Esophagus (tissue), 2 donors: Measurements from ENCODE around the gene ZNF749. TPM values are rescaled to one million over a fixed set of nuclear protein-coding genes. Genes with fewer than 3 reads are reported as not detected.
A peak's percentile ranks its signal among the peaks of the same experiment; 100 is the strongest.

Source experiments
- H3K27ac ChIP-seq, 2 donors: one replicate each; pipeline ENCODE4 v1.5.1; 2013; ENCODE audit warnings: low read depth in 2 of 2, mild to moderate bottlenecking in 2 of 2, inconsistent platforms in 1 of 2, low read length in 1 of 2, moderate library complexity in 1 of 2
- H3K27me3 ChIP-seq, 2 donors: one replicate each; pipeline ENCODE4 v1.6.1; 2013; ENCODE audit warnings: low read length in 2 of 2, control low read depth in 1 of 2, mild to moderate bottlenecking in 1 of 2; ENCODE audit not compliant: insufficient read depth in 2 of 2, control insufficient read depth in 1 of 2
- H3K36me3 ChIP-seq, 2 donors: one replicate each; pipeline ENCODE4 v1.6.1; 2013; ENCODE audit warnings: low read length in 1 of 2; ENCODE audit not compliant: control insufficient read depth in 2 of 2, insufficient read depth in 2 of 2
- H3K4me1 ChIP-seq, 2 donors: one replicate each; pipeline ENCODE4 v1.6.1; 2013; ENCODE audit warnings: low read length in 1 of 2; ENCODE audit not compliant: control insufficient read depth in 2 of 2, insufficient read depth in 2 of 2
- H3K4me3 ChIP-seq, 2 donors: one replicate each; pipeline ENCODE4 v1.5.1; 2013; ENCODE audit warnings: low read length in 2 of 2, mild to moderate bottlenecking in 2 of 2, low read depth in 1 of 2, moderate library complexity in 1 of 2
- H3K9me3 ChIP-seq, 2 donors: one replicate each; pipeline ENCODE4 v1.6.1; 2013; ENCODE audit warnings: mild to moderate bottlenecking in 2 of 2, low read depth in 1 of 2, low read length in 1 of 2, moderate library complexity in 1 of 2; ENCODE audit not compliant: control insufficient read depth in 2 of 2, insufficient read depth in 1 of 2
- WGBS, 2 donors: extraction: QIAGEN DNeasy Blood & Tissue Kit; methylation state at CpG; one replicate each; pipeline ENCODE4 v1.1.7; 2013; 5-methylcytosine and 5-hydroxymethylcytosine counted together
- polyA plus RNA-seq, 2 donors: library from polyadenylated mRNA; stranded (reverse); fragments of 200-250 nt; gene quantifications; one replicate each; pipeline ENCODE4 v1.2.3, GENCODE V29; 2013
- donor health status: healthy with polysubstance abuse.
- donor health status: Bipolar disorder and iron deficiency.

The ZNF749 gene
- 1 to 10 TPM; 2.6 to 6.4 TPM for polyA plus RNA-seq

DNA sequence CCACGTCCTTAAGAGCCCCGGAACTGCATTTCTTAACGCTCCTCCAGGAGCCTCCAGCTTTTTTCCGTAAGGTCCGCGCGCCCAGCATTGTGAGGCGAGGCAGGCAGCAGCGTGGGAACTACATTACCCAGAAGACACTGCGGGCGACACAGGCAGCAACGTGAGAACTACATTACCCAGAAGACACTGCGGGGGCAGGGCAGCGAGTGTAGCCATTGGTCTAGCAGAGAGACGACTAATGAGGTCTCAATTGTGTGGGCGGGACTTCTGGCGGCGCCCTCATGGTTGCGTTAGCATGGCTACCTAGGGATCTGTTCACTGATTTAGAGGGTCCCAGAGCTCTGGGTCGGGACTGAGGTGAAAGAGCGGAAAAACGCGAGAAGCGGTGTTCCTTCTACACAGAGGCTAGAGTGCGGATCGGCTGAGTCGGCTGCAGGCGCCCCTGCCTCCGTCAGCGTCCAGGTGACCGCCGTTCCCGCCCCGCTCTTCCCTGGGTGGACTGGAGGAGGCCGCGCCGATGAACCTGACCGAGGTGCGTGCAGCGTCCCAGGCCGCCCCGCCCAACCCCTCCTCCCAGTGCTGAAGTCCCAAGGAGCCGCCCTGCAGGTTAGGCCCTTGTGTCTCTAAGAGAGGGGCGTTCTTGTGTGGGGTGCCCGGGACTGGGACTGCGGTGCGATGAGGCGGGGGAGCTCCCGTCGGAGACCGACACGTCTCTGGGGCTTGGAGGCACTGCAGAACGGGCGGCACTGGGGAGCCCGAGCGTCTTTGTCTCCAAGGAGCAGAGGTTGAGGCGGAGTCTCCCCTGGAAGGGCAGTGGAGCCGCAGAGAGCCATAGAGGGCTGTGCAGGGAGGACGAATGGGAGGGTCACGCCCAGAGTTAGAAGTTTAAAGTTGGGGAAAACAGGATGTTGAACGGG is at the start of gene ZNF749:
ZNF749 (plus strand) TSS at position 264 of the 917 bp plus-strand sequence; CDS start at position 518, 254 bp downstream.
- no peaks in the 10 kb centered on the region for H3K27me3 ChIP-seq
- peak within 1 kb of the TSS; percentile 62 to 73 for H3K4me3 ChIP-seq
- peak within 1 kb of the TSS; percentile 36 to 89 for H3K27ac ChIP-seq
- H3K9me3 ChIP-seq: peaks cover 2 to 20% of the 10 kb centered on the region in 2 donors
- 1% methylated on average over 55 to 61 of the region's 61 CpGs for WGBS, 2 donors
- peaks cover 0 to 5% of the 10 kb centered on the region in 2 donors for H3K36me3 ChIP-seq
- H3K4me1 ChIP-seq: peaks cover 0 to 3% of the 10 kb centered on the region in 2 donors

DNA sequence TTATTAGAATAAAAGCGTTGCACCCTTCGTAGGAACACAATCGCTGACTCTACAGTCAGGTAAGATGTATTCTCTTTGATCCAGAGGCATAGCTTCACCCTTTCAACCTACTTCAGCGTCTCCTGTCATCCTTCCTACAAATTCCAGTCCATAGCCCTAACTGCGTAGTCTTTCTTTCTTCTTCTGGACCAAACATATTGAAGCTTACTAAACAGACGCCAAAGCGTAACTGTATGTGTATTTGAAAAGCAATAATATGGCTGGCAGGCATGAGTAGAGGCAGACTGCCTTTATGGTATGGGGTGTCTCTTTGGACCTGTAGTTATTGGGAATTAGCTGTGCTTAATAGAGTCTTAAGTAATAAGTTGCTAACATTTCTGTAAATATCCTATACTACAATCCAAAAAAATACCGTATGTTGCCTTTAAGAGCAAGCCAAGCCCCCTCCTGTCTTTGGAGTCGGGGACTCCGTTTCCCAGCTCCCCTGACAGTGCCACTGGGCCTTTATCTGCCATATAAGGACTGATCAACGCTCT is 45.9 kb upstream of the ZNF749 start:
- Histone ChIP-seq H3K27me3 (no peaks in the 10 kb centered on the region), H3K36me3 (peaks cover 3 to 9% of the 10 kb centered on the region in 2 donors), H3K4me1 (peaks cover 0 to 3% of the 10 kb centered on the region in 2 donors), H3K4me3 (peak overlapping the region; percentile 80 to 87), H3K9me3 (peaks cover 0 to 2% of the 10 kb centered on the region in 2 donors), H3K27ac (peak overlapping the region; percentile 61 to 95)
- 54 to 56% methylated on average over 11 of the region's 11 CpGs for WGBS, 2 donors

- H3K27ac ChIP-seq: peak within 1 kb of the TSS; percentile 88 to 95
- H3K4me3 ChIP-seq: peak within 1 kb of the TSS; percentile 80 to 87
- no peaks in the 10 kb centered on the region for H3K27me3 ChIP-seq
- 1% methylated on average over 50 of the region's 50 CpGs for WGBS, 2 donors
- H3K4me1 ChIP-seq: peaks cover 0 to 3% of the 10 kb centered on the region in 2 donors
- H3K9me3 ChIP-seq: peaks cover 0 to 2% of the 10 kb centered on the region in 2 donors
- peaks cover 7 to 9% of the 10 kb centered on the region in 2 donors for H3K36me3 ChIP-seq
Measured at GRCh38 chr19:57389730-57390598, 45.2 kb upstream of the ZNF749 start, which contains the start of gene ZNF548. TSS of gene ZNF548 (plus strand) at chr19:57389854. CDS start at chr19:57390100, 246 bp downstream.

GRCh38 chr19:57395710-57396109 is 39.4 kb upstream of the ZNF749 start:
- Histone ChIP-seq H3K36me3 (peaks cover 32 to 41% of the 10 kb centered on the region in 2 donors), H3K4me3 (no peak overlapping the region), H3K27me3 (no peaks in the 10 kb centered on the region), H3K27ac (no peak overlapping the region), H3K4me1 (no peaks in the 10 kb centered on the region), H3K9me3 (peaks cover 11 to 32% of the 10 kb centered on the region in 2 donors)
- WGBS, 2 donors: 89 to 93% methylated on average over 5 of the region's 5 CpGs

DNA sequence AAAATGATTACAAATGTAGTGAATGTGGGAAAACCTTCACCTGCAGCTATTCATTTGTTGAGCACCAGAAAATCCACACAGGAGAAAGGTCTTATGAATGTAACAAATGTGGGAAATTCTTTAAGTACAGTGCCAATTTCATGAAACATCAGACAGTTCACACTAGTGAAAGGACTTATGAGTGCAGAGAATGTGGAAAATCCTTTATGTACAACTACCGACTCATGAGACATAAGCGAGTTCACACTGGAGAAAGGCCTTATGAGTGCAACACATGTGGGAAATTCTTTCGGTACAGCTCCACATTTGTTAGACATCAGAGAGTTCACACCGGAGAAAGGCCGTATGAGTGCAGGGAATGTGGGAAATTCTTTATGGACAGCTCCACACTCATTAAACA is 36.3 kb upstream of the ZNF749 start:
- Histone ChIP-seq H3K9me3 (peaks cover 18 to 40% of the 10 kb centered on the region in 2 donors), H3K4me3 (no peak overlapping the region), H3K27ac (no peak overlapping the region), H3K36me3 (peaks cover 26 to 38% of the 10 kb centered on the region in 2 donors), H3K4me1 (no peaks in the 10 kb centered on the region), H3K27me3 (no peaks in the 10 kb centered on the region)
- 97 to 98% methylated on average over 5 of the region's 5 CpGs for WGBS, 2 donors

DNA sequence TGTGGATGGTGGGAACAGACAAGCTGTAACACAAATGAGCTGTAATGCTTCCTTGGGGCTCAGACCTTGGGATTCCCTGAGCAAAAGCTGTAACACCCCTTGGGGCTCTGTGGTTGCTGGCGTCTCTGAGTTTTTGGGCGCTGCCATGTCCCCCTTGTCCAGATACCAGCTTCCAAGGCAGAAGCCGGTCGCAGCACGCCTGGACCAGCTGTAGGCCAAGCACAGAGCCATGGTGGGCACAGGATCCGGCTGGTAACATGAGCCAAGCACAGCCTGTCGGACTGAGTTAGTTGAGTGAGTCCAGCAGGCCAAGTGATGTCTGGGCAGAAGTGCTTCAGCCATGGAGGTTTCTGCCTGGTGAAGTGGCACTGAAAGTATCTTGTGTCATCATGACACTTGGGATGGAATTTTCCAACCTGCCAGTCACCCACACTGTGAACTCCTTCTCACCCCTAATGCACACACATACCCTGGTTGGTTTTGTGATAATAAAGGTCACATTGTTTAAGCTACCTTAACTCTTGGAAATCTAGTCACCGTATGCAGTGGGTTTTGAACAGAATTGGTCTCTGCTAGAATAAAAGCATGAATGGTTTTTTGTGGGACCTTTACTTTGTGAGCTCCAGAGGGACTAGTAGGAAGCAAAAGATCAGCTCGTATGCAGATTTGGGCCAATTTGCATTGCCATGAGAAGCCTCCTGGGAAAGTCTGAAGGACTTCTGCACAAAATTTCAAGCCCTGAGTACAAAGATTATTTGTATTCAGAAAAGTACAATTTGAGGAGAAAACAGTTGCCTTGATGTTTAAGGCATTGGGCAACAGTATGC is 31.2 kb upstream of the ZNF749 start:
- no peaks in the 10 kb centered on the region for H3K27me3 ChIP-seq
- no peaks in the 10 kb centered on the region for H3K4me1 ChIP-seq
- peaks cover 7 to 13% of the 10 kb centered on the region in 2 donors for H3K9me3 ChIP-seq
- H3K36me3 ChIP-seq: peaks cover 5% of the 10 kb centered on the region in 2 donors
- H3K4me3 ChIP-seq: no peak overlapping the region
- no peak overlapping the region for H3K27ac ChIP-seq
- WGBS, 2 donors: 89 to 91% methylated on average over 9 of the region's 9 CpGs

GRCh38 chr19:57406516-57407123 is 28.5 kb upstream of the ZNF749 start:
- H3K4me3 ChIP-seq: no peak overlapping the region
- no peaks in the 10 kb centered on the region for H3K27me3 ChIP-seq
- H3K4me1 ChIP-seq: no peaks in the 10 kb centered on the region
- no peak overlapping the region for H3K27ac ChIP-seq
- peaks cover 7 to 9% of the 10 kb centered on the region in 2 donors for H3K9me3 ChIP-seq
- H3K36me3 ChIP-seq: no peaks in the 10 kb centered on the region
- WGBS, 2 donors: 14 to 20% methylated on average over 8 of the region's 8 CpGs

GRCh38 chr19:57410877-57411671 is 24.1 kb upstream of the ZNF749 start, which contains the start of gene ZNF17:
TSS of gene ZNF17 (plus strand) at chr19:57411161. CDS start at chr19:57413616, 2,455 bp downstream.
- H3K4me3 ChIP-seq: peak within 1 kb of the TSS; percentile 92 to 97
- WGBS, 2 donors: 0 to 1% methylated on average over 55 of the region's 55 CpGs
- peaks cover 0 to 14% of the 10 kb centered on the region in 2 donors for H3K36me3 ChIP-seq
- H3K4me1 ChIP-seq: peaks cover 0 to 4% of the 10 kb centered on the region in 2 donors
- peaks cover 0 to 5% of the 10 kb centered on the region in 2 donors for H3K9me3 ChIP-seq
- H3K27me3 ChIP-seq: no peaks in the 10 kb centered on the region
- peak within 1 kb of the TSS; percentile 9 to 89 for H3K27ac ChIP-seq
